ENCODE data around the gene CD99L2. TPM values are rescaled to one million over a fixed set of nuclear protein-coding genes. Genes with fewer than 3 reads are reported as not detected.
A peak's percentile ranks its signal among the peaks of the same experiment; 100 is the strongest.
"Not testable (repeated sequence)": the region's sequence is repeated elsewhere in the genome, so short reads cannot be mapped to it uniquely, and the experiment has no call there.

CD99L2 gene
- total RNA-seq, 1 experiment from 2014 or later: 7.2 TPM

DNA sequence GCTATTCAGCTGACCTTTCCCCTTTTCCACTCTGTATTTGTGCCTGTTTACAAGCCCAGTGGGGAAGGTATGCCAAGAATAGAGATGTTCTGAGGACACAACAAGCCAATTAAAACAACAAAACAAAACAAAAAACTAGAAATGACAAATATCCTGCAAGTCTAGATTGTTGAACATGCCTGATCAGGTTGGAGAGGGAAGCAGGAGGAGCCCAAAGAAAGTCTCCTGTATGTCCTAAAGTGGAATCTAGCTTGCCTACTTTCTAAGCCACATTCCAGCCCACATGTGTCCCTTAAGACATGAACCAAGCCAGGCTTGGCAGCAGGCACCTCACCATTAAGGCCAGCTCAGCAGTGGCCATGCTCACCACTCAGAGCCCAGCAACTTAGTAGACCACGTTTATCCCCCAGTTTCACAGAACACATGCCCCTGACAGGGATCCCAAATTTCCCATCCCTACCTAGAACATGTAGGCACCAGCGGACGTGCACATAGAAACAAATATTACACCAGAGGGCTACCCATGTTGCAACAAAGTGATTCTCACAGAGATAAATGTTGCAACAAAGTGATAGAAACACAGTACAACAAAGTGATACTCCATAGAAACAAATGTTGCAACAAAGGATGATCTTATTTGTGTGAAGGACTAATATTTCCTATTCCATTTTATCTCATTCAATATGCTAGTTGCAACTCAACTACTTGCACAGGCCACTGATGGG, 48.3 kb downstream of the CD99L2 start:
- Histone ChIP-seq H3K4me3 (no peak overlapping the region), H3K4me1 (no peaks in the 10 kb centered on the region), H3K27ac (no peak overlapping the region), H3K27me3 (no peaks in the 10 kb centered on the region), H3K36me3 (no peaks in the 10 kb centered on the region), H3K9me3 (replicated peaks) (no peaks in the 10 kb centered on the region)
- no peak for DNase-seq

DNA sequence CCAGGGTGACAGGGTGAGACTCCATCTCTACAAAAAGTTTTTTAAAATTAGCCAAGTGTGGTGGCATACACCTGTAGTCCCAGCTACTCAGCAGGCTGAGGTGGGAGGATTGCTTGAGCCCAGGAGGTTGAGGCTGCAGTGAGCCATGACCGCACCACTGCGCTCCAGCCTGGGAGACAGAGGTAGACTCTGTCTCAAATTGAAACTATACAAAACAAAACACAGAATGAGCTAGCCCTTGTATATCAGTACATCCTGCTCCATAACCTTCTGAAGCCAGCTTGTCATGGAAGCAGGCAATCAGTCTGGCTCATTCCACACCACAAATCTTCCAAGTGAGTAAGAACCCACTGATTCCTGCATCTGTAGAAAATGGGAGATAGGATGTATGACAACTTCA, 49.0 kb downstream of the CD99L2 start:
- no peaks in the 10 kb centered on the region for H3K27me3 ChIP-seq
- no peak for DNase-seq
- no peak overlapping the region for H3K4me3 ChIP-seq
- H3K36me3 ChIP-seq: no peaks in the 10 kb centered on the region
- no peak overlapping the region for H3K27ac ChIP-seq
- no peaks in the 10 kb centered on the region for H3K4me1 ChIP-seq
- H3K9me3 ChIP-seq (replicated peaks): no peaks in the 10 kb centered on the region

DNA sequence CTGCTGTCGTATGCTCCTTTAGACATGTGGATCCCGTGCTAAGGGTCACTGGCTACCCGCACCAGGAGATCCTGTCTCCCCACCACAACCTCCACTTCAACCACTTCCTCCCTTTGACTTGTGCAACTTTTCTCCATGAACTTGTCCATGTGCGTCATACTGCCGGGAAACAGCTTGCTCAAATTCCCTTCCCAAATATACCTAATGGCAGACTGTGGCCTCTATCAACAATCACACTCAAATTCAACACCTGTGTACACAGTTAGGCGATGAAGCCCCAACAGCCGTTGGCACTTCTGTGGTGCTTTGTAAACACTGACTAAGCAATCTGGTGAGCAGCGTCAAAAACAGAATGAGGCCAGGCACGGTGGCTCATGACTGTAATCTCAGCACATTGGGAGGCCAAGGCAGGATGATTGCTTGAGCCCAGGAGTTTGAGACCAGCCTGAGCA, 49.5 kb downstream of the CD99L2 start:
- Histone ChIP-seq H3K27me3 (no peaks in the 10 kb centered on the region), H3K36me3 (no peaks in the 10 kb centered on the region), H3K27ac (no peak overlapping the region), H3K4me3 (no peak overlapping the region), H3K4me1 (no peaks in the 10 kb centered on the region), H3K9me3 (replicated peaks) (no peaks in the 10 kb centered on the region)
- DNase-seq: no peak

DNA sequence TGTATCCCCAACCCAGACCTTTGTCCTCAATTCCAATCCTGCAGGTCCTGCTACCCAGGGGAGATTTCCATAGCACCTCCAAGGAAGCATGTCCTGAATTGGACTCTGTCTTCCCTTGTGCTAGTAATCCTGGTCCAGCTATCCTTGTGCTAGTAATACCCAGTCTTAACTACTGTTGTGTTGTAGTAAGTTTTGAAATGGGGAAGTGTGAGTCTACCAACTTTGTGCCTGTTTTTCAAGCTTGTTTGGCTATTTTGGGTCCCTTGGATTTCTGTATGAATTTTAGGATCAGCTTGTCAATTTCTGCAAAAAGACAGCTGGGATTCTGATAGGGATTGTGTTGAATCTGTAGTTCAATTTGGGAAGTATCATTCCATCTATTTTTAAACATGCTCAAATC, 51.4 kb downstream of the CD99L2 start:
- DNase-seq: no peak
- H3K36me3 ChIP-seq: no peaks in the 10 kb centered on the region

DNA sequence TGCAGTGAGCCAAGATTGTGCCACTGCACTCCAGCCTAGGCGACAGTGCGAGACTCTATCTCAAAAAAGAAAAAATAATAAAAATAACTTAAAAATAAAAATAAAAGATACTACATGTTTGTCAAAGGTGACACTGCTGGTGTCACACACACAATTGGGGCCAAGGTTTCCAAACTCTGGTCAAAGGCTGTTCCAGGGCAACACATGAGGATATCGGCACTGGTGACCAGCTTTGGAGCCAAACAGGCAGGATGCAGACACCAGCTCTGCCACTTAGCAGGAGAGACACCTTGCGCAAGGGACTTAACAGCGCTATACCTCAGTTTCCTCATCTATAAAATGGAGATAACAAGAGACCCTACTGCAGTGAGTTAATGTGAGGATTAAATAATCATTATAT, 52.3 kb downstream of the CD99L2 start:
- H3K27ac ChIP-seq: no peak overlapping the region
- H3K27me3 ChIP-seq: no peaks in the 10 kb centered on the region
- H3K4me1 ChIP-seq: no peaks in the 10 kb centered on the region
- H3K9me3 ChIP-seq (replicated peaks): no peaks in the 10 kb centered on the region
- no peak for DNase-seq
- no peak overlapping the region for H3K4me3 ChIP-seq
- H3K36me3 ChIP-seq: no peaks in the 10 kb centered on the region

More for the DNA sequence above, 51.4 kb downstream of the CD99L2 start:
- no peak overlapping the region for H3K27ac ChIP-seq
- no peak overlapping the region for H3K4me3 ChIP-seq
- H3K4me1 ChIP-seq: no peaks in the 10 kb centered on the region
- H3K9me3 ChIP-seq (replicated peaks): no peaks in the 10 kb centered on the region
- H3K27me3 ChIP-seq: no peaks in the 10 kb centered on the region

DNA sequence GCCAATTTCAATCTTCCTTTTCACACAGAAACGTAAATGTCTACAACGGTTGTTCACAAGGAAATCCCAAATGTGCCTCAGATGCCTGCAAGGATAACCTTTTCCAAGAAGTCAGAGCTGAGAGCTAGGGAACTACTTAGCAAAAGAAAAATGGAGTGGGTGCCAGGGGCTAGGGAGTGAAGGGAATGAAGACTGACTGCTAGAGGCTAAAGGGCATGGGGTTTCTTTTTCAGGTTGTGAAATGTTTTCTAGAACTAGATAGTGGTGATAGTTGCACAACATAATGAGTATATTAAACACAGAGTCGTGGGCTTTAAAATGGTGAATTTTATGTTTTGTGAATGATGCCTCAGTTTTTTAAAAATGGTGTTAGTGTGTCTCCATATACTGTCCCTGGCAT, 53.4 kb downstream of the CD99L2 start:
- no peaks in the 10 kb centered on the region for H3K36me3 ChIP-seq
- H3K4me3 ChIP-seq: no peak overlapping the region
- no peaks in the 10 kb centered on the region for H3K9me3 ChIP-seq (replicated peaks)
- no peaks in the 10 kb centered on the region for H3K4me1 ChIP-seq
- H3K27me3 ChIP-seq: no peaks in the 10 kb centered on the region
- H3K27ac ChIP-seq: no peak overlapping the region
- DNase-seq: no peak

DNA sequence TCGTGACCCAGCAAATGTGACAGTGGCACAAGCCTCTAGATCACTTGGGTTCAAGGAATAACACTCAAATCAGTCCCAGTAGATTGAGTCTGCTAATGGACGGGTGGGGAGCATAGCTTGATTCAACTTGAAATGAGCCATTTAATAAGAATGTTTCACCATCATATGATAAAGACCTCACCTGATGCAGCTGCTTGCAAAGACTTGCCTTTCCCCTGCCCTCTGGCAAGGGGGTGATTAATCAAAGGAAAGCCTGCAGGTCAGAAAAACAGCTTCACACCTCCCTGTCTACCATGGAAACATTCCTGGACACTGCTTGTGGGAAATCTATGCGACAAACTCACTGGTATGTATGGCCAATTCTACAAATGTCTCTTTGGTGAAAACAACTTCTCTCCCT, 54.5 kb downstream of the CD99L2 start:
- H3K27me3 ChIP-seq: no peaks in the 10 kb centered on the region
- H3K27ac ChIP-seq: no peak overlapping the region
- no peak for DNase-seq
- no peaks in the 10 kb centered on the region for H3K9me3 ChIP-seq (replicated peaks)
- H3K4me3 ChIP-seq: no peak overlapping the region
- no peaks in the 10 kb centered on the region for H3K4me1 ChIP-seq
- H3K36me3 ChIP-seq: no peaks in the 10 kb centered on the region

DNA sequence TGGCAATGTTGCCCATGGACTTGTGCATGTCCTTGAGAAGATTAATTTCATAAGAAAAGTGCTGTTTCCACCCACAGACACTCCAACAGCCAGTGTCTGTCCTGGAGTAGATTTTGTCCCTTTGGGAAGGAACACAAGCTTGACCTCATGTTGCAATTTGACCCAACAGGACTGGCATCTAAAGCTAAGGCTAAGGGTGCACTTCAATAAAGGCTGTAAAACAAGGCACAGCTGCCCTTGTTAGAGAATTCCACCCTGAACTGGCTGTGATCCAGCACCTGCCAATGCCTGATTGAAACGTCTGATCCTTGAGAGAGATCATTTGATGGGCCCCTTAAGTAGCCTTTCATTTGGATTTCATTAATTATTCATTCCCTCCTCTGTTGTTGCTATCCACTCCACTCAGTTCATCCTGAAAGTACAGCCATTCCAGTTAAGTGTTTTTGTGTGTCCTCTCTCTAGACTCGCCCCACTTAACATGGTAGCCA, 56.2 kb downstream of the CD99L2 start:
- Histone ChIP-seq H3K4me3 (no peak overlapping the region), H3K4me1 (no peaks in the 10 kb centered on the region), H3K9me3 (replicated peaks) (no peaks in the 10 kb centered on the region), H3K27ac (no peak overlapping the region), H3K36me3 (no peaks in the 10 kb centered on the region), H3K27me3 (no peaks in the 10 kb centered on the region)
- peak in 1 of 2 experiments; percentile 7 for DNase-seq

DNA sequence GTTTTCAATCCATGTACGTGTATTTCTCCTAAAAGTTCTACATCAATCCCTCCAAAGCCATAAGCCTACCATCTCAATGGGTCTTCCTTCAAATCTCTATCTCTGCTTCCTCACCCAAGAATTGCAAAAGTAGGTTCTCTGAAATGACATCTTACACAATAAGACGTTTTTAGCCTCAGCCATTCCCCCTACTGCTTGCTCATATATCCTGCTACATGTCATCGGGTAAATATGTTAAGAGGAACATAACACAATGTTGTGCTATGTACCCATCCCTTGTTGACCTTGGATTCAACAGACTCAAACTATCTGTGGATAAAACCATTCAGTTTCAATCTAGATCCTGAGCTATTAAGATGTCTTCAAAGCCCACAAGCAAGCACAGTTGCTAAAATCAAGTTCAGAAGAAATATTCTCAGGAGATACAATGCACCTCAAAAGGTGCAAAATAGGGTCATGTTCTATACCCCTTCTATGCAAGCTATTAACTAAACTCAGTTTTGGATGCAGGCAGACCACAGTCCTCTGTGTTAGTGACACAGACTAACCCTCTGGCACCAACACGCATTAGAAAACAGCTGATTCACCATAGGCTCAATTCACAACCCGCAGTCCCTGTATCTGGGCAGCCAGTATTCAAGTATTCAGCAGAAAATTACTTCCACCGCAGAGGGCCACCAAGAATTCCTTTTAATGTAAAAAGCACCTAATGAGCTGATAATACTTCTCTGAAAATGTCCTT, 56.8 kb downstream of the CD99L2 start:
- Histone ChIP-seq H3K9me3 (replicated peaks) (no peaks in the 10 kb centered on the region), H3K36me3 (no peaks in the 10 kb centered on the region), H3K4me3 (no peak overlapping the region), H3K27ac (no peak overlapping the region), H3K4me1 (no peaks in the 10 kb centered on the region), H3K27me3 (no peaks in the 10 kb centered on the region)
- DNase-seq: no peak

DNA sequence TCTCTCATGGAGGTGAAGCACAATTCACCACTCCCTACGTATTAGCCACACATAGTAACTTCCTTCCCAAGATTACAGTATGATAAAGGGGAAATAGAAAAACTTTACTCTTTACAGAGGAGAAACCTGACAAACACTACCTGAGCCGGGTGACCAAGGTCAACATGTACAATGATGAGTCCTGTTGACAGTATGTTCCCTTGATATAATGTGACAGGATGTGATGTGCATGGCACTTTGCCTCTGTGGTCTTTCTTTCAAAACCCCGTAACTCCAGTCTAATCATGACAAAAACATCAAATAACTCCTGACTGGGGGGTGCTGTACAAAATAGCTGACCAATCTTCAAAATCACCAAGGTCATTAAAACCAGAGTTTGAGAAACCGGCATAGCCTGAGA, 60.6 kb downstream of the CD99L2 start:
- Histone ChIP-seq H3K4me3 (no peak overlapping the region), H3K4me1 (no peaks in the 10 kb centered on the region), H3K36me3 (no peaks in the 10 kb centered on the region), H3K9me3 (replicated peaks) (no peaks in the 10 kb centered on the region), H3K27ac (no peak overlapping the region), H3K27me3 (no peaks in the 10 kb centered on the region)
- DNase-seq: no peak

DNA sequence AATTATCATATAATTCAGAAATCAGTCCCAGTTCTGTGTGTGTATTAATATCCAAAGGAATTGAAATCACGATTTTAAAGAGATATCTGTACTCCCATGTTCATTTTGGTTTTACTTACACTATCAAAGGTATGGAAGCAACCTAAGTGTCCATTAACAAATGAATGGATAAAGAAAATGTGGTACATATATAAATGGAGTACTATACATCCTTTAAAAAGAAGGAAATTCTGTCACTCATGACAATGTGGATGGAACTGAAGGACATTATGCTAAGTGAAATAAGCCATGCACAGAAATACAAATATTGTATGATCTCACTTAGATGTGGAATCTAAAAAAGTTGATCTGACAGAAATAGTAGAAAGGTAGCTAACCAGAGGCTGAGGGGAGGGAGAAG, 63.8 kb downstream of the CD99L2 start:
- no peak for DNase-seq
- Histone ChIP-seq H3K27ac (no peak overlapping the region), H3K27me3 (no peaks in the 10 kb centered on the region), H3K4me3 (no peak overlapping the region), H3K36me3 (no peaks in the 10 kb centered on the region), H3K4me1 (no peaks in the 10 kb centered on the region), H3K9me3 (replicated peaks) (no peaks in the 10 kb centered on the region)

DNA sequence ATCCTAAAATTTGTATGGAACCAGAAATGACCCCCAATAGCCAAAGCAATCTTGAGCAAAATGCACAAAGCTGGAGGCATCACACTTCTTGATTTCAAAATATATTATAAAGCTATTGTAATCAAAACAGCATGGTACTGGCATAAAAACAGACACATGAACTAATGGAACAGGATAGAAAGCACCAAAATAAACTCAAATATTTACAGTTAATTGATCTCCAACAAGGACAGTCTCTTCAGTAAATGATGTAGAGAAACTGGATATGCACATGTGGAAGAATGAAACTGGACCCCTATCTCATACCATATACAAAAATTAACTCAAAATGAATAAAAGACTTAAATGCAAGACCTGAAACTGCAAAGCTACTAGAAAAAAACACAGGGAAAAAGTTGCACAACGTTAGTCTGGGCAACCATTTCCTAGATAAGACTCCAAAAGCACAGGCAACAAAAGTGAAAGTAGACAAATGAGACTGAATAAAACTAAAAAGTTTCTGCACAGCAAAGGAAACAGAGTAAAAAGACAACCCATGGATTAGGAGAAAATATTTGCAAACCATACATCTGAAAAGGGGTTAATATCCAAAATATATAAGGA, 64.9 kb downstream of the CD99L2 start:
- Histone ChIP-seq H3K27ac (no peak overlapping the region), H3K27me3 (no peaks in the 10 kb centered on the region), H3K36me3 (no peaks in the 10 kb centered on the region), H3K4me3 (no peak overlapping the region), H3K9me3 (replicated peaks) (no peaks in the 10 kb centered on the region), H3K4me1 (no peaks in the 10 kb centered on the region)
- DNase-seq: no peak

DNA sequence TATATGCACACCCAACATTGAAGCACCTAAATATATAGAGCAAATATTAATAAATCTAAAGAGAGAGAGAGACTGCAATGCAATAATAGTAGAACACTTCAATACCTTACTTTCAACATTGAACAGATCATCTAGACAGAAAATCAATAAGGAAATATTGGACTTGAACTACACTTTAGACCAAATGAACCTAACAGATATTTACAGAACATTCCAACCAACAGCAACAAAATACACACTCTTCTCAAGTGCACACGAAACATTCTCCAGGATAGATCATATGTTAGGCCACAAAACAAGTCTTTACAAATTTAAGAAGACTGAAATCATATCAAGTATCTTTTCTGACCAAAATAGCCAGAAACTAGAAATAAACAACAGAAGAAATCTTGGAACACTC, 66.6 kb downstream of the CD99L2 start:
- Histone ChIP-seq H3K9me3 (replicated peaks) (no peaks in the 10 kb centered on the region), H3K4me3 (no peak overlapping the region), H3K27ac (no peak overlapping the region)

DNA sequence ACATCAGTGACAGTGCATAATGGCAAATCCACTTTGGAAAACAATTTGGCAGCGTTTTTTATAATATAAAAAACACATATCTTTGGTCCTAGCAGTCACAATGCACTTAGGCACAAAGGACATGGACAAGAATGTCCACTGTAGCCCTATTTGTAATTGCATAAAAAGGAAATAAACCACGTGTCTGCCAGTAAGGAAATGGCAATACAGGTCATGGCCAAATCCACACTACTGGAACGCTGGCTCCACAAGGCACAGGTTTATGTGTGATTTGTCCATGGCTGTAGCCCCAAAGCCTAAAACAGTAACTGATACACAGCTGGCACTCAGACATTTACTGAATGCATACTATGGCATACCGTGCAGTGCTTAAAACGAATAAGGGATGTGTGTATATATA, 69.7 kb downstream of the CD99L2 start:
- no peaks in the 10 kb centered on the region for H3K36me3 ChIP-seq
- no peak overlapping the region for H3K4me3 ChIP-seq
- no peaks in the 10 kb centered on the region for H3K9me3 ChIP-seq (replicated peaks)
- no peak overlapping the region for H3K27ac ChIP-seq
- H3K27me3 ChIP-seq: no peaks in the 10 kb centered on the region
- H3K4me1 ChIP-seq: no peaks in the 10 kb centered on the region
- DNase-seq: no peak

More for the DNA sequence above, 66.6 kb downstream of the CD99L2 start:
- H3K36me3 ChIP-seq: no peaks in the 10 kb centered on the region
- no peaks in the 10 kb centered on the region for H3K4me1 ChIP-seq
- no peaks in the 10 kb centered on the region for H3K27me3 ChIP-seq
- no peak for DNase-seq

DNA sequence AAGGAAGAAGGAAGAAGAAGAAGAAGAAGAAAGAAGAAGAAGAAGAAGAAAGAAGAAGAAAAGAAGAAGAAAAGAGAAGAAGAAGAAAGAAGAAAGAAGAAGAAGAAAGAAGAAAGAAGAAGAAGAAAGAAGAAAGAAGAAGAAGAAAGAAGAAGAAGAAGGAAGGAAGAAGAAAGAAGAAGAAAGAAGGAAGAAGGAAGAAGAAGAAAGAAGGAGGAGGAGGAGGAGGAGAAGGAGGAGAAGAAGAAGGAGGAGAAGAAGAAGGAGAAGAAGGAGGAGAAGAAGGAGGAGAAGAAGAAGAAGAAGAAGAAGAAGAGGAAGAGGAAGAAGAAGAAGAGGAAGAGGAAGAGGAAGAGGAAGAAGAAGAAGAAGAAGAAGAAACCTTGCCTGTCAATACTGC, 74.1 kb downstream of the CD99L2 start:
- not testable (repeated sequence) for H3K27ac ChIP-seq; H3K27me3 ChIP-seq; H3K4me1 ChIP-seq; DNase-seq; H3K4me3 ChIP-seq; H3K36me3 ChIP-seq; H3K9me3 ChIP-seq (replicated peaks)

Measured in SJCRH30 (cell line).